Measurements from ENCODE around the gene LKAAEAR1.

Gene LKAAEAR1

DNA sequence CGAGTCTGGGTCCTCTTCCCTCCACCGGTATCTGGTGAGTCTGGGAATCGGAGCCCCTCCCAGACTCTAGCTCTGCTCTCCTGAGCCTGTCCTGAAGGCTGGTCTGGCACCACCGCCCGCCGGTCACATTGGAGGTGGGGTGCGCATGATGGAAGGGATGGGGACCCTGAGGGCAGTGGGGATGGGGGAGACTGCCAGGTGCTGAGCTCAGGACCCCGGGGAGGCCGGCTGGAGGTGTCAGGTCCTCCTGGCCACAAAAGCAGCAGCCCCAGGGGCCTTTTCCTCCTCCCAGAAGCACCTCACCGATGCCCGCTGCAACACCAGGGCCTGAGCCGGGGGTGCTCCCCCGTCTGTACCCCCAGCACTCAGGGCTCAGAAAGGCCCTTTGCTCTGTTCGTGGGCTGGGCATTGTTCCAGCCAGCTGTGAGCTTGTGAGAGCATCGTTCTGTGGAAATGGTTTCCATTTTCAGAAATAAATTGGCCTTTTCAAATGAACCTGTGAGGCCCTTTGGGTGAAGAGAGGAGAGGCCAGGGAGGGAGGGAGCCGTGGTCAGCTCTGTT, 25.7 kb upstream of the LKAAEAR1 start:
- no peak for TF ChIP-seq REST (IDR thresholded peaks at IDR 0.05; ENCODE audit: insufficient read depth in 1 of 2, low read depth in 2 of 2, low read length in 2 of 2)
- TF ChIP-seq POLR2AphosphoS5 (IDR thresholded peaks at IDR 0.05; ENCODE audit: low read depth, low read length): no peak
- TF ChIP-seq TAF1 (IDR thresholded peaks at IDR 0.05; ENCODE audit: borderline replicate concordance, insufficient read depth, low read length): no peak
- TF ChIP-seq SIN3A (IDR thresholded peaks at IDR 0.05; ENCODE audit: borderline replicate concordance, insufficient read depth, low read length): no peak
- no peak for TF ChIP-seq FOXP2 (optimal IDR thresholded peaks at IDR 0.05; ENCODE audit: borderline replicate concordance, extremely low read depth, extremely low read length, insufficient read depth)

GRCh38 chr20:64108731-64109681, 24.8 kb upstream of the LKAAEAR1 start:
- TF ChIP-seq REST (IDR thresholded peaks at IDR 0.05; ENCODE audit: insufficient read depth in 1 of 2, low read depth in 2 of 2, low read length in 2 of 2) (no peak), TAF1 (IDR thresholded peaks at IDR 0.05; ENCODE audit: borderline replicate concordance, insufficient read depth, low read length) (no peak), POLR2AphosphoS5 (IDR thresholded peaks at IDR 0.05; ENCODE audit: low read depth, low read length) (no peak), SIN3A (IDR thresholded peaks at IDR 0.05; ENCODE audit: borderline replicate concordance, insufficient read depth, low read length) (no peak), FOXP2 (optimal IDR thresholded peaks at IDR 0.05; ENCODE audit: borderline replicate concordance, extremely low read depth, extremely low read length, insufficient read depth) (no peak)

- TF ChIP-seq POLR2AphosphoS5 (IDR thresholded peaks at IDR 0.05; ENCODE audit: low read depth, low read length) (no peak), REST (IDR thresholded peaks at IDR 0.05; ENCODE audit: insufficient read depth in 1 of 2, low read depth in 2 of 2, low read length in 2 of 2) (no peak), TAF1 (IDR thresholded peaks at IDR 0.05; ENCODE audit: borderline replicate concordance, insufficient read depth, low read length) (no peak)
Observed at GRCh38 chr20:64107736-64108457, 23.7 kb upstream of the LKAAEAR1 start.

DNA sequence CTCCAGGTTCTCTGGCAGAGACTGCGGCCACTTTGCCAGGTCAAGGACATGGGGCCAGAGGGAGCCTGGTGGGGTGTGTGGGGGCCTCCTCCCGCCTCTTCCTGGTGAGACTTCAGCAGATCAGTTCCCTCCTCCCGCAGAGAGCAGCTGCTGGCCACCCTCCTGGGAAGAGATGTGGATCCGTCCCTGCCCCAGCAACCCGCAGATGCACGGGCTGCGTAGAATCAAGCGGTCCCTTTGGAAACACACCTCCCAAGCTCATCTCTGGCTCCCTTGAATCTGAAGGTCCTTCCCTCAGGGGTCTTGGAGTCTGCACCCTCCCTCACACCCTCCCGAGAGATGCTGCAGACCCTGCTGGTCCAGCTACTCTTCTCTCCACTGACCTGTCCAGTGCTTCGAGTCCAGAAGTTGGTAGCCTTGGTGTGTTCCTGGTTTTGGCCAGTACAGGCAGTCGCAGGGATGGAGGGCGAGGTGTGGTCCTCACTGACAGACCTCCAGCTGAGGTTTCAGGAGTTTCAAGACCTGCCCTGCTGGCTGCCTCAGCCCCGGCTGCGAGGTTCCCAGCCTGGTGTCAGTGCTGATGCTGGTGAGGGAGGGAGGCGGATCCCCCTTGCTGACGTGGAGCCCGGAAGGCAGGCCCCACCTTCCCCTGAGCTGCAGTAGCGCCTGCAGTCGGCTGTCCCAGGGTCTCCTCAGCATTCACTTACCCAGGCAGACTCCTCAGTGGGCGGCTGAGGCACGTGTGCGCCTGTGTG, 23.0 kb upstream of the LKAAEAR1 start, which contains the start of gene NPBWR2:
Gene NPBWR2 (minus strand): TSS at position 585 of the 755 bp plus-strand sequence. CDS start 734 bp downstream, outside the sequence.
- TF ChIP-seq FOXP2 (optimal IDR thresholded peaks at IDR 0.05; ENCODE audit: borderline replicate concordance, extremely low read depth, extremely low read length, insufficient read depth) (no peak), SIN3A (IDR thresholded peaks at IDR 0.05; ENCODE audit: borderline replicate concordance, insufficient read depth, low read length) (no peak), REST (IDR thresholded peaks at IDR 0.05; ENCODE audit: insufficient read depth in 1 of 2, low read depth in 2 of 2, low read length in 2 of 2) (no peak), TAF1 (IDR thresholded peaks at IDR 0.05; ENCODE audit: borderline replicate concordance, insufficient read depth, low read length) (no peak), POLR2AphosphoS5 (IDR thresholded peaks at IDR 0.05; ENCODE audit: low read depth, low read length) (no peak)

Data from PFSK-1 (cell line).